AG09309 (cell line): ENCODE measurements around the gene COMMD7.

ENCODE experiments used
- DNase-seq: peaks from one replicate; pipeline ENCODE4 v3.0.0-alpha.2; 2010; ENCODE audit warnings: low read depth
- H3K4me3 ChIP-seq: 2 replicates; pipeline ENCODE4 v1.5.1; 2011; ENCODE audit warnings: mild to moderate bottlenecking, low read depth, low read length, moderate library complexity; ENCODE audit not compliant: control insufficient read depth
- CTCF ChIP-seq: IDR thresholded peaks from 2 replicates; pipeline ENCODE4 v1.5.1; 2011; ENCODE audit warnings: mild to moderate bottlenecking, low read depth, low read length, inconsistent platforms; ENCODE audit not compliant: insufficient read depth, control insufficient read depth; ENCODE audit errors: missing control alignments

COMMD7 gene

DNA sequence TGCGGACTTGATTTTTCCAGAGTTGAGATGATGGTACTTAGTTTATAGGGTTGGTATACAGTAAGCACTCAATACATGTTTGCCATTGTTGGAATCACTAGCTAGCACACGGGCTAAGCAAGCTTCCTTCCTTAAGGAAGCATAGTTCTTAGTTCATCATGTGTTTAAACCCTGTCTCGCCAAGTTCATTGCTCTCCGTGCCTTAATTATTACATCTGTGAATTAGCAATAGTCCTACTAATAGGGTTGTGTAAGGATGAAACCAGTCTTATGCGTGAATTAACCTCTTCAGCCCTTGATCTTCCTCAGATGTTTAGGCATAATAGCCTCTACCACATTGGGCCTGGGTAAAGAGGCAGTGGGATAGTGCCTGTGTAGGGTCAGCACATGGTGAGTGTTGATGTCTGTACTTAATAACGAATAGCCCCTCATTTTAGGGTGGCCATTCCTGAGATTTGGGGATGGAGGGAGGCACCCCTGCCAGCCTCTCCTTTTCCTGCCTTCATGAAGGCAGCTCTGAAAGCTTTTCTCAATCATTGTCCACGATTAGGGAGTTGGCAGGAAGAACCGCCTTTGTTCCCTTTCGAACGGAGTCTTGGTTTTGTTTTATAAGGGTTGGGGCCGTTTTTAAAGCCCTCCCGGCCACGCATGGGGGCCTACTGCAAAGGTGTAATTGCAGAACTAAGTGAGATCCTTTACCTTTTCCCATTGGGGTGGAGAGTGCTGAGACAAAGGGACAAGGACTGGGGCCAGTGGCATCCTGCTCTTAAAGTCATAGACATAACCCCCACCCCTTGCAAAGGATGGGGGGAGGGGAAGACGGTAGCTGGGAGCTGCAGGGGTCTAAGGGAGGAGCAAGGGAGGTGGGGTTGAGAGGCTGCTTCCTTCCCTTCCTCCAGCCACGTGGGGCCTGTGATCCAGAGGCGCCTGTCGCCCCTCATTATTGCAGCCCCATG lies 21.0 kb upstream of the COMMD7 start:
- DNase-seq, result no peak
- no peak overlapping the region for H3K4me3 ChIP-seq
- TF ChIP-seq CTCF, result no peak

- TF ChIP-seq CTCF, result no peak
- no peak for DNase-seq
These were observed 20.1 kb upstream of the COMMD7 start for GRCh38 chr20:32763202-32764004.

GRCh38 chr20:32762754-32763201 lies 19.5 kb upstream of the COMMD7 start:
- peak overlapping the region; percentile 91 for H3K4me3 ChIP-seq
- DNase-seq, result no peak
- TF ChIP-seq CTCF, result no peak

More at GRCh38 chr20:32763202-32764004, 20.1 kb upstream of the COMMD7 start:
- peak overlapping the region; percentile 91 for H3K4me3 ChIP-seq

- H3K4me3 ChIP-seq, result peak within 1 kb of the TSS; percentile 91
- DNase-seq, result no peak
- TF ChIP-seq CTCF, result peak; percentile 18
These were observed 18.8 kb upstream of the COMMD7 start, which contains the start of gene DNMT3B for GRCh38 chr20:32761831-32762753. Gene DNMT3B, plus strand, starts transcription at chr20:32762385. Its CDS starts 17,939 bp downstream, at chr20:32780324.

GRCh38 chr20:32761417-32761830 lies 18.2 kb upstream of the COMMD7 start:
- TF ChIP-seq CTCF, result no peak
- no peak for DNase-seq
- peak overlapping the region; percentile 91 for H3K4me3 ChIP-seq
